NCI-H526 (cell line): Measurements from ENCODE around the gene PELI1.

Source experiments
- DNase-seq, 2 experiments: peaks; one replicate each; lab custom pipeline; 2025; lab: John Stamatoyannopoulos, UW

PELI1 gene

GRCh38 chr2:64153811-64154210, 9.6 kb upstream of the PELI1 start:
- DNase-seq, result no peak

- DNase-seq, result no peak
Measured at GRCh38 chr2:64151476-64151875, 7.3 kb upstream of the PELI1 start.

DNA sequence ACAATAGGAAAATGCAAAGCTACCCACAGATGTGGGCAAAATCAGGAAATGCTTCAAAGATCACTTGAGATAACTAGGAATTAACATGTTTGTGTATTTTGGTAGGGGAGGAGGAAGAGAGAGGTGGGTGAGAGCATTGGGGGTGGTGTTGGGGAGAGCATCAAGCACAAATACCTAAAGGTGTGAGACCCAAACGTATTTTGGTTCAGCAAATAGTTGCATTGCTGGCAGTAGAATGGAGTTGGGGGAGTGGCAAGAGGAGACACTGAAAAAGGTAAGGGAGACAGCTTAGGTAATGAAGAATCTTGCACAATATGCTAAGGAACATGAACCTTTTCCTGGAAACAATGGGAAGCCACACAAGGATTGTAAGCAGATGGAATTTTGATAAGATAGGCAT, 1.5 kb upstream of the PELI1 start:
- no peak for DNase-seq

DNA sequence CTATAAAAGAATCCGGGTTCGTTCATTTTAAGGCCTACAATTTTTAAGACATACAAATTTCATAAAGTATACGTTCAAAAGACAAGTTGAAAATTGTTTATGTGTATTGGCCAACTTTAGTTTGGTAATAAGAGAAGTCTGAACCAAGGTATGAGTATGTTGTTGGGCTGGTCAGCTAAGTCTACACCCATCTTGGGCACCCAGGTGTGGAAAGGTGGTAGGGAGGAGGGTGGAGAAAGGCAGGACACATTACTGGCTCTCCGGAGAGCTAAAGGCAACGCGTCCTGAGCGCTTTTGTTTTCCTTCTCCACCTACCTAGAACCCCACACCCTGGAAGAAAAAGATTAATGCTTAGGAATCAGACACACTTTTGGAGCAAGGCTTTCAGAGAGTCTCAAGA, 899 bp upstream of the PELI1 start:
- DNase-seq, result no peak

- DNase-seq, result peak; percentile 49 to 76
Measured at GRCh38 chr2:64143169-64144056, 807 bp downstream of the PELI1 start.

GRCh38 chr2:64142741-64143168, 1.5 kb downstream of the PELI1 start:
- DNase-seq, result no peak

DNA sequence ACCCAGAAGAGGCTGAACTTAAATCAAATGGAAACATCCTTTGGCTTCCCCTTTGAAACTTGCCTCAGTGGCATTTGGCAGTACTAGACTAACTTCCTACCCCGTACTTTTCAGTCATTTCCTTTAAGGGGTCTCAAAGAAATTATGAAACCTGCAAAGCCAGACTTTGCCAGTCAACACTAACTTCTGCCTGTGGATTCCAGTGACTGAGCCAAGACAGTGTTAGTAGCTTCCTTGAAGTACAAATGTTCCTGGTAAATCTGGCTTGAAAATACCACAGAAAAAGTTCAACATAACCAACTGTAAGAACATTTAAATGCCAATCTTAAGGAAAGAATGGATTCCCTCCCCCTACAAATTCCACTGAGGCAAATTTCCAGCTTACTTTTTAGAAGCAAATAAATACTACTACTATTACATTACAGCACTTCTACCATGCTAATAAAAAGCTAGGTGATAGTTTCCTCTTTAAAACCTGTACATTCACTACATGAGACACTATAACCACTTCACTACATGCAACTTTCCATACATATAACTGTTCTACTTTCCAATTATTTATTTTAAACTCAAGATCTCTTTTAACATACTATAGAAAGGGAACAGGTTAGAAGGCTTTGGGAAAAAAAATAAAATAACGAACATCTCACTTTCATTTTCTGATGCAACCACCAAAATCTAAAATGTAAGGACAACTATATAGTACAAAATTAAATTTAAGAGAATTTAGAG, 2.4 kb downstream of the PELI1 start:
- no peak for DNase-seq

DNA sequence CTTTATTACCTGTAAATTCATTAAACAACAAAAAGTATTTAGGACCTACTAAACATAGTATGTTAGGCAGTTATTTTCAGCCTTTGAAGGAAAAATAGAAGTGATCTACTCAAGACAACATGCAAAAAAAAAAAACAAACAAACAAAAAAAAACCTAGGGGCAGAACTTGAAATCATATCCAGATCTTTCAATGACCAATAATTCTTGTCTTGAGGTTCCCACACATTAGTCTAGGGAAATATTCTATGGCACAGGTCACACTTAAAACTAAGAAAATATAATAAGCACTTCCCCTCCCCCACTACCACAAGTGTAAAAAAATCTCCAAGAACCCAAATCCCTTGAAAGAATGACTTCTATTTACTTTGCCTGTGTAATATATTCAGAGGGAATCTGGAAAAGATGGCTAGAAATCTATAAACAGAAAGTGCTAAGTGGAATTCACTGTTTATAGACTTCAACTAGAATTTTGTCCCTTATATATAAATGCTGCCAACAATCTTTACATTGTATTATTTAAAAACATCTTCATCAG, 3.5 kb downstream of the PELI1 start:
- no peak for DNase-seq

DNA sequence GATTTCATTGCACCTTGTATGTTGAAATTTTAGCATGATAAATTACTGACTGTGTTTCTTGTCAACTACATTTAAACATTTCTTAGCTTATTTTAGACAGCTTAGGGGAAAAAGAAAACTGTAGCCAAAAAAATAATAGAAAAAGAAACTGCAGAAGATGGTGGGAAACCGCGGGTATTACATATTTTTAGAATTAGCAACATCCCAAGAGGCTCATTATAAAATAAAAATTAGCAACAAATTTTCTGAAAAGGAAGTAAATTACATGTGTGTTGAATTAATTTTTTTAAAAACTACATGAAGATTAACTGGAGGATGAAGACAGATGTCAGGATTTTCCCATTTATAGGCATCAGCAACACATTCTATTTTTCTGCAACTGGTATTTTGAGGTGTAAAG, 4.3 kb downstream of the PELI1 start:
- no peak for DNase-seq

- DNase-seq, result no peak
Measured at GRCh38 chr2:64137996-64138395, 6.2 kb downstream of the PELI1 start.

GRCh38 chr2:64137567-64137966, 6.7 kb downstream of the PELI1 start:
- no peak for DNase-seq

GRCh38 chr2:64135421-64135820, 8.8 kb downstream of the PELI1 start:
- DNase-seq, result no peak

DNA sequence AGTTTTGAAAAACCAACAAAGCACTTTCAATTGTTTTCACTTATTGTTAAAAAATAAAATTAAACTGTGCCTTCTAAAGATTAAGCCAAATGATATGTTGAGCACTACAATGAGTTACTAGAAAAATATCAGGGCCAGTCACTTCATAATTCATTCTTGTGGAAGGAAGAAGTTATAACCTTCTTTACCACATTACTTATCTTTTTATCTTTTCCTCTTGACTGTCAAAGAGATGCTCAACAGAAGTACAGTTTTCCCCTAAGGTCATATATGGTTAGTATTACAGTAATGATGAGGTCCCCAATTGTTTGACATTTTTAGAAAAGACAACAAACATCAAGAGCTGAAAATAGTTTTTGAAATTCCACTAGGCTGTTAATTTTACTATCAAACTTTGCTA, 9.4 kb downstream of the PELI1 start:
- no peak for DNase-seq

- no peak for DNase-seq
Measured at GRCh38 chr2:64133828-64134227, 10.4 kb downstream of the PELI1 start.

GRCh38 chr2:64133354-64133753, 10.9 kb downstream of the PELI1 start:
- no peak for DNase-seq

GRCh38 chr2:64130333-64130732, 13.9 kb downstream of the PELI1 start:
- no peak for DNase-seq

DNA sequence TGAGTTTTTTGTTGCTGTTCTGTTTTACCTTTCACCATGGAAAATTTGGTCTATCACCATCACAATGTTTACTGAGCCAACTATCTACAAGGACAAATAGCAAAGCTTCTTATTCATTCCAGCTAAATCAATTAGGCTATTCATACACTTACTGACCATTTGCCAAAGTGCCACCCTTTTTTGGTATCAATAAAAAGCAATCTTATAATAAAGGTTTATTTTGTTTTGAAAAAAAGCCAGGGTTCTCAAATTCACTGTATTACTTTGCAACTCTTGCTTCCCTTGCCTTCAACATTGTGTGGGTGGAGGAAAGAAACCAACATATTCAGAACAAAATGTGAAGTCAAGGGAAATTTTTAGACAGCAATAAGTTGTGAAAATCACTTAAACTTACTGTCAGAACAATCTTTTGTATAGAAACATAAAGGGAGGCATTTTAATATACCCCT, 15.3 kb downstream of the PELI1 start:
- DNase-seq, result no peak

- DNase-seq, result no peak
Measured at GRCh38 chr2:64128406-64128805, 15.8 kb downstream of the PELI1 start.

- DNase-seq, result no peak
Measured at GRCh38 chr2:64127119-64127518, 17.1 kb downstream of the PELI1 start.

GRCh38 chr2:64126601-64127000, 17.6 kb downstream of the PELI1 start:
- DNase-seq, result no peak

DNA sequence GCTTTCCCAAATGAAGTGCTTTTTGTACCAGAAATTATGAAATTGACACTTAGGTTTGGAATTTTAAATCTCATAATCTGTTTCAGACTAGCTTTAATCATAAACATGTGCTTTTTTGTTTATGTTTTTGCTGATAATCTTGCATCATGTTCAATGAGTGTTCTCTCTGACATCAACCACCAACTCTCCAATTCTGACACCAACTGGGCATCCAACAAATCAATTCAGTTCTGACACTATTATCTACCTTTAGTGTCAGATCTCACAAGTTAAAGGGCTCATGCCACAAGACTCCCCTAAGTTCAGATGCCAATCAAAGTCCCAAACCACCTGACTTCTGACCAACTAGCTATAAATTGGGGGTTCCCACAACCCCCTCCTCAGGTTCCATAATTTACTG, 19.6 kb downstream of the PELI1 start:
- no peak for DNase-seq

DNA sequence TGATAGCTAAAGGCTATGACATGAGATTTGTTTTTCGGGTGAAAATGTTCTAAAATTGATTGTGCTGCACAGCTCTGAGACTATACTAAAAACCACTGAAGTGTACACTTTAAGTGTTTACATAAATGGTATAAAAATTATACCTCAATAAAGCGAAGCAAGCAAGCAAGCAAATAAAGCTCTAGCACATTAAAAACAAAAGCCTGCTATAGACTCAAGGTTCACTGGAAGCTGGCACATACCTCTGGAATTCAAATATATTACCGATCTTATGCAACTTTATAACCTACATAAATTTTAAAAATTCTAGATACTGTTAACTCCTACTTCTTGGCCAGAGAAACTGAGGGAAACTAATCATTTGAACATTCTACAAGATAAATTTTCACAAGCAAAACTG, 20.1 kb downstream of the PELI1 start:
- no peak for DNase-seq

GRCh38 chr2:64123740-64124139, 20.5 kb downstream of the PELI1 start:
- no peak for DNase-seq
